Brain pericyte (primary cell): ENCODE measurements around the gene EEIG2.

Source experiments
- DNase-seq: peaks from one replicate; pipeline ENCODE4 v3.0.0-alpha.2; 2012; ENCODE audit warnings: low read depth, low spot score

Gene EEIG2

DNA sequence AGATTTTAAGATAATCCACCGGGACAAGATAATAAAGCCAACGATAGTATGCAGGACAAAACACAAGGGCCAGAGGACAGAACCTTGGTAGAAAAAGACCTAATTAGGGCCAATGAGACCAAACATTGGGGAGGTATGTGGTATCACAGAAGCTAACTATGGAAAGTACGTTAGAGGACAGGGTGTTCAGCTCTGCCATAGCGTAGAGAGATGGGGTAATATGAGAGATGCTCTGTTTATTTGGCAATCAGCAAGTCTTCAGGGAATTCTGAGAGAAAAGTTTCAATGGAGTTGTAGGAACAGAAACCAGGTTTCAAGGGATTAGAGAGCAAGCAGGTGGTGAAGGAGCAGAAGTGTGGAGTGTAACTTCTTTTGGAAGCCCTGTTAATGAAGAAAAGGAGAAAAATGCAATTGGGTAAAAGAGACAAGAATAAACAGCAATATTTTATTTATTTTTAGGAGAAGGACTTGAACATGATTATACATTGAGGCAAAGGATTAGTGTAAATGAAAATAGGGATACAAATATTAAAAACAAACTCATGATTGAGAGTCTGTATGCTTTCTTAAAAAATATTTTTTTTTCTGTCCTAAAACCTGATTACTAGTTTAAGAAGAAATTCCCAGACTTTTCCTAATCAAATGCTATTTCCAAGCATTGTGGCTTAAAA, 24.0 kb downstream of the EEIG2 start:
- no peak for DNase-seq

DNA sequence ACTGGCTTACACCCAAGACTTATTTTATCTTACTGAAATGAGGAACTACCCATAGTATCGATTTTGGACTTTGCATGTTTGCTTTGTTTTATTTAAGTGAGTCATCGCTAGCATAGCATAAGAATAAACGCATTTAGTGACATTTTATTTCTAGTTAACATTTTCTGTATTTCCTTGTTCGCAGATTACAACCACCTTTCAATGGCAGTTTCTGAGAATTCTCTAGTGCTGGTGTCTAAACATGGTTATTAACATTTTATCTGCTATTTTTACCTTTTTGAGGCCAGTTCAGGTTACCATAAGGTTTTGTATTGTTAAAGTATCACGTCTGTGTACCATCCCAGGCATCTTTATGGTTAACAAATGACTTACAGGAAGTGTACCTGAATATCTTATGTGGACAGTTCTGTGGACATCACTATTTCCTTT, 24.5 kb downstream of the EEIG2 start:
- no peak for DNase-seq

DNA sequence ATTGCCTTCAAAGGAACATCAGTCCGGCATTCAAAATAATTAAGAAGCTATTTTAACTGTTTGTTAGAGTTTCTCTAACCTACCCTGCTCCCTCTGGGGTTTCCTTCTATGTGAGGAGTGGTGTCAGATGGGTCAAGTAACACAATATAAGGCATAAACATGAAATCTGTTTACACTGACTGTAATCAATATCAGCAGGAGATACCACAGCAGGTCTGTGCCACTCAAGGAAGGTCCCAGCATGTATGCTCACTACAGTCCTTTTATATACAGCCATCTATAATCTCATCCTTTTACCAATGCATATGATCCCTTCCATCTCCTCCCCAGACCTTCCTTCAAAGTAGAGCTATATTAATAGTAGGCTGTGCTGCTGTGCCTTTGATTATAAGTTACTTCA, 25.4 kb downstream of the EEIG2 start:
- no peak for DNase-seq

DNA sequence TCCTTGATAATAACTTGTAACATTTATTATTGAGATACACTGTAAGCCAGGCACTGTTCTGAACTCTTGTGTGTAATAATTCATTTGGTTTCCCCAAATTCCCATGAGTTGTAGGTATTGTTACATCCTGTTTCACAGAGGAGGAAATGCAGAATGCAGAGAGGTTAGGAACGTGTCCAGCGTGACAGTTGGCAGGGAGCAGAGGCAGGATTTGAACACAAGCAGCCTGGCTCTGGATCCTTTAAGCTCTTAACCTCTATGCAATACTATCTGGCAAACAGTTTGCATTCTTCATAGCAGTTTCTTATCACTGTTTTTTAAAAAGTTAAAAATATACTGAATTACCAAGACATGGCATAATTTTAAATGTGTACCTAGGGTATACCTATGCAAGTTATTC, 30.5 kb downstream of the EEIG2 start:
- no peak for DNase-seq

DNA sequence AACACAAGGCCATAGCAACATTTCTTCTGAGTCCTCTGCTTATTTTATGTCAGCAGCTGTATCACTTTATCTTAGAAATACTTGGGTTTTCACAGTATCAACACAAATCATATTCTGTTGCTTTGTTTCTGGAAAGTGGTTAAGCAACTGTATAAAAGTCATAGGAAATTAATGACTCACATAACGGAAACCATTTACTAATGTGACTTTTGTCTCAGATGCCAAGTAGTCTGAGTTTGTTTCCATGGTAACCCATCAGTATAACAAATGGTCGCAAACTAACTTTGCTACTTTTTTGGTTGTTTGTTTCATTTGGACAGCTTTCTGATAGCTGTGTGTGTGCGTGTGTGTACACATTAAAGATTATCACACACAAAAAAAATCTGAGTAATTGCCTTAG, 31.1 kb downstream of the EEIG2 start:
- DNase-seq: no peak

DNA sequence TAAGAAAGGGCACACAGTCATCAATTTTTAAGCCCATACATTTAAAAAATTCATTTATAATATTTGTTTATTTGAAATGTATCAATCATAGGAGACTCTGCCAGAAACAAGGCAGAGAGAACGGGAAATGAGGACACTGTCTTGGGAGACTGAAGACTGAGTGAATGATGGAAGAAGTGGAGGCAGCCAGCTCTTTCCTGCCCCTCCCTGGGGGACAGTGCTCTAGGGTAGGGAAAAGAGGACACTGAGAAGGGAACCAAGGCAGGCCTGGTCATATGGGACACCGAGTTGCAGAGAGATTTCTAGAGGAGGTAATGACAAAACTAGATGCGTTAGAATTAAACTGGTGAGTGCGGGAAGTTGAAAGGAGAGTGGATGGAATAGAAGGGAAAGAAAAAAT, 31.6 kb downstream of the EEIG2 start:
- no peak for DNase-seq

DNA sequence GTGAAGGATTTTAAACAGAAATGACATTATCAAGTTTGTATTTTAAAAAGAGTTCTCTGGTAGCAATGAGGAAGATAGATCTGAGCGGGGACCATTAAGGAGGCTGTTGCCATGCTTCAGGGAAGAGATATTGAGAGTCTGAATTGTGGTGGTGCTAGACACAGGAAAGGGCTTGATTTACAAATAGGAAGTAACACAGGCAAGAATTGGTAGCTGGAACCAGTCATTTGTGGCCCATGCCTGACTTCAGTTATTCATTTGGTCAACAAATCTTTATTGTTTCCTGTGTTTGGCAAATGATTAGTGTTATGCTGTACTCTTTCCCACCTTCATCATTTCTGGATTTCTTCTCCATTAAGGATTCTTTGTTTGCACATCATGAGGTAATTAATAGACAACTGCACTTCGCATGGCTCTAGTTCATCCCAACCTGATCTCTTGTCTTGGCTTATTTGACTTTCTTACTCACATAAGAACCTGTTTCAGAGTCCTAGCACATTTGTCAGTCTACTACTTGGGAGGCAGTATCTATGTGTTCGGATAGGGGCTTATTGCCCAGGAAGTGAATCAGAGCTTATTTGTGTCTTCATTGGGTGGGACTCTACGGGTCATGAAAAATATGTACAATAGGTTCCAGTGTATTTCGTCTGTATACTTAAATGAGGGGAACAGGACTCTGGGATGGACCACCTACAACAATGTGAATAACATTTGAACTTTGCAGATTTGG, 32.3 kb downstream of the EEIG2 start:
- no peak for DNase-seq

DNA sequence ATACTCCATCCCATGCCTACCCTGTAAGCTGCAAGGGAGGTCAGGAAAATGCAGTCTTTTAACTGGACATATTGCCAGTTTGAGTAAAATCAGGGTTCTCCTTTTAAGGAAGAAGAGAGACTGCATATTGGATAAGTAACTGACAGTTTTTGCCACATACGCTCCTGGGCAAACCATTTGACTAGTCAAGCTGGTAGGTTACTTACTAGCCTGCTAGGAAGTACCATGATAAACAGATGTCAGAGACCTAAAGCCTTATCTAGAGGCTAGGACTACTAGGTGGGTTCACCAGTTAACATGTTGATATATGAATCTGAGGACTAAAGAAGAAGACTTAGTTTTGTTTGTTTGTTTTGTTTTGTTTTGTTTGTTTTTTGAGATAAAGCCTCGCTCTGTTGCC, 33.5 kb downstream of the EEIG2 start:
- no peak for DNase-seq

DNA sequence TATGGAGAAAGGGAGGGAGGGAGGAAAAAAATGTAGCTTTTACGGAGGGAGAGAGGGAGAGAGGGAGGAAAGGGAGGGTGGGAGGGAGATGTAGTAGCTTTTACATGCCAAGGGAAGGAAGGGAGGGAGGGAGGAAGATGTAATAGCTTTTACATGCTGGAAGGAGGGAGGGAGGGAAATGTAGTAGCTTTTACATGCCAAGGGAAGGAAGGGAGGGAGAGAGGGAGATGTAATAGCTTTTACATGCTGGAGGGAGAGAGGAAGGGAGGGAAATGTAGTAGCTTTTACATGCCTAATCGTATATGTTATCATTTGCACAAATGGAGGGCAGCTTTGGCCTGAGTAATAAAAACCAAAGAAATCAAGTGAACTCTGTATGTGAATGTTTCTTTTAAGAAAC, 35.6 kb downstream of the EEIG2 start:
- DNase-seq: no peak

DNA sequence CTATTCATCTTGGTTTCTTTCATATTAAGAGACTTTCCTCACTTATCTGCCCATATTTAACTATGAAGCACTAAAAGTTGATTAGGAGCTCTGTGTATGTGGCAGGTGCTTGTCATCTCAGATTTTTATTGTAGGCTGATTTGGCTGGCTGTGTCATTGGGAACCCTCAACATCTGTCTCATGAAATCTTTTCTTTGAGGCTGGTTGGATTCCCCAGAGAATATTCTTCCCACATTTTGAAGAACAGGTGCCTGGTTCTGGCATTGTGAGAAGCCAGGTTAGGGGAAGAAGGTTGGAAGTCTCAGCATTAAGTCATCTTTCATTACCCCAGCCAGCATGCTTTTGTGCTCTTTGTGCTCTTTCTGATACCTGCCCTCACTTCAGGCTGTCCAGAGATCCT, 37.1 kb downstream of the EEIG2 start:
- no peak for DNase-seq

DNA sequence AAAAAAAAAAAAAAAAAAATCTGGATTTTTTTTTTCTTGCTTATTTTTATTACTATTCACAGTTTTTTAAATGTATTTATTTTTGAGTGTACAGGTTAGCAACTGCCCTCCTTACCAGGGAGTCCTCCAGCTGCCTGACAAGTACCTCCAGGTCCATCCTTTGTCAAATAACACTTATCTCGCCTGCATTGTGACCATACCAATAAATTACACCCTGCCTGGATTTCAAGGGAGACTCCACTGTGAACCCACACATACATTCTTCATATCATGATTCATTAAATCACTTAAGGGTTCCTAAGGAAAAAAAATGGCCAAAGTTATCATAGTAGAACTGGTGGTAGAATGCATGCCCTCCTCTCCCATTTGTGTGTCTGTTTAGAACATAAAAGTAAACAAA, 38.4 kb downstream of the EEIG2 start:
- DNase-seq: no peak

DNA sequence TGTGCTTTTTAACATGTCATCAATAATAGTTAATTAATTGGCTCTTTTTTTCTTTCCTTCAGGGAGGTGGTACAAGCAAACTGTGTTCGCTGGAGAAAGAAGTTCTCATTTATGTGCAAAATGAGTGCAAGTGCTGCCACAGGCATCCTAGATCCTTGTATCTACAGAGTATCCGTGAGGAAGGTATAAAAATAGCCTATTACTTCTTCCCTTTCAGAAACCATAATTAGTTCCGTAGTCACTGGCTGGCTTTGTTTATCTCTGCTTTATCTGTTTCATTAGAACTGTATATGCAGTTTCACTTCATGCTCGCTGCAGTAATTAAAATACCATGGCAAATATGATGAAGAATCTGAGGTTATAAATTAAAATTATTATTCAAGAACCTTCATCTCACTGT, 40.6 kb downstream of the EEIG2 start:
- no peak for DNase-seq

DNA sequence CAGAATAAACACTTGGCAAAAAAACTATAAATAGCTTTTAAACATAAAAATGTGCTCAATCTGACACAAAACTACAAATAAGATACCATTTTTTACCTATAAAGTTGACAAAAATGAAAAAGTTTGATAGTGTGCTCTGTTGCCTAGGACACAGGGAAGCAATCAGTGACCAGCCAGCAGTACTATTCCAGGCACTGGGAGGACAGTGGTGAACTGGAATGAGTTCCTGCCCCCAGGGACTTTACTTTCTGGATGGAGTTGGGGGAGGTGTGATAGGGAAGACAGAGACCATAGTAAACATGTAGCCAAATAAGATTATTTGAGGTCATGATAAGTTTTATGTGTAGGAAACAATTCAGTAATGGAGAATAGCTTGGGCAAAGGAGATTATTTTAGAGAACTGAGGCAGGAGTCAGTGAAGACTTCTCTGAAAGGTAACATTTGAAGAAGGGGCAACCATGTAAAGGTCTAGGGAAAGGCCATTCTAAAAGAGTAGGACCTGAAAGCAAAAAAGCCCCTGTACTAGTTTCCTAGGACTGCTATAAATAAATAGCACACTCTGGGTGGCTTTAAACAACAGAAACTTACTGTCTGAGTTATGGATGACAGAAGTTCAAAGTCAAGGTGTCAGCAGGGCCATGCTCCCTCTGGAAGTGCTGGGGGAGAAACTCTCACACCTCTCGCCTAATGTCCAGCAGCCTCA, 42.0 kb downstream of the EEIG2 start:
- DNase-seq: no peak

DNA sequence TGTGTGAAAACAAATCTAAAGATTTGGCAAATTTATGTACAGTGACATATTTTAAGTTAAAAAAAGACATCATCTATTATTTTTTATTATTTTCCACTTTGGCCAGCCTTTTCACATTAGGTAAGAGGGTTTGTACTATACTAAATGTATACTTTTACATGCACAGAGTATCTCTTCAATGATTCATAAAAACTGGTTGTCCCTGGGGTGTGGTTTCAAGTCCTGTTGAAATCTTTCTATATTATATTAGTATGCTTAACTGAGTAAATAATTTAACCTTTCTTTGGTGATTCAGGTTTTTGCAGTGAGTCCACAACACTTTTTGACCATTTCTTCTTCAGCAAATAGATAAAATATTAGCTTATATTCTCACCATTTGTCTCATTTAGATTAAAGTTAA, 45.7 kb downstream of the EEIG2 start:
- no peak for DNase-seq

DNA sequence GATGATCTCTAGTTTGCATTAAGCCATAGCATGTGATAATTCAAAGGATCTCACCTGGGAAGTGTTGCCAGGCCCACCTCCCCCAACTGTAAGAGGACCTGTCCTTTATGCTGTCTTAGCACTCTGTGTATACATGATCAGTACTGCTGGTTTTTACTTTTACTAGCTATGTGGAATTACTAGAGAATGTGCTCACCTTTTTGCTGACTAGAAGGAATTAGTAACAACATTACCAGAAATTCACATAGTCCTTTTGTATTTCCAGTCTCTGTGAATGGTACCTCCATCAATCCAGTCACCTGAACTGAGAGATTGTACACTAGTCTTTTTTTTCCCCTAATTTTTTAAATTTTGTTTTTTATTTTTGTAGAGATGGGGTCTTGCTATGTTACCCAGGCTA, 46.6 kb downstream of the EEIG2 start:
- DNase-seq: no peak

DNA sequence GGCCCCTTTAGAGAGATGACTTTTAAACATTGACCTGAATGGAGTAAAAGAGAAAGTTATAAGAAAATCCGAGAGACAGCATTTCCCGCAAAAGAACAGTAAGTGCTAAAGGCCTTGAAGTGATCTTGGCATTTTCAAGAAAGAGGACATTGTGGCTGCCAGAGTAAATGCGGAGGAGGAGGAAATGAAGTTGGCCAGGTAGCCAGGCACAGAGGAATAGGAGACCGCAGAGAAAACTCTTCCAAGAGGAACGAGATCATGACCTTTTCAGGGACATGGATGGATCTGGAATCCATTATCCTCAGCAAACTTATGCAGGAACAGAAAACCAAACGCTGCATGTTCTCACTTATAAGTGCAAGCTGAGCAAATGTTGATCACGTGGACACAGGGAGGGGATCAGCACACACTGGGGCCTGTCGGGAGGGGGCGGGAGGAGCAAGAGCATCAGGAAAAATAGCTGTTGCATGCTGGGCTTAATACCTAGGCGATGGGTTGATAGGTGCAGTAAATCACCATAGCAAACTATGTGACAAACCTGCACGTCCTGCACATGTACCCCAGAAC, 49.7 kb downstream of the EEIG2 start:
- no peak for DNase-seq
